Ovary (tissue), 9 donors: ENCODE data around the gene CLIC4. TPM values are rescaled to one million over a fixed set of nuclear protein-coding genes. Genes with fewer than 3 reads are reported as not detected.

Source experiments
- DNase-seq, 5 donors: peaks; one replicate each; pipeline ENCODE4 v3.0.0-alpha.2; 2019 to 2020
- H3K27ac ChIP-seq, 2 donors: fragments of 200-600 bp; one replicate each; pipeline versions ENCODE4 v1.5.1 to v1.8.0; 2019 to 2022
- H3K27me3 ChIP-seq: fragments of 200-600 bp; one replicate; pipeline ENCODE4 v1.8.0; 2022
- H3K36me3 ChIP-seq: fragments of 200-600 bp; sonication (generic); one replicate; pipeline ENCODE4 v1.5.1; 2019
- H3K4me1 ChIP-seq: one replicate; pipeline ENCODE4 v1.8.1; 2013; ENCODE audit warnings: mild to moderate bottlenecking, moderate library complexity; ENCODE audit not compliant: insufficient read depth
- H3K4me3 ChIP-seq: fragments of 200-600 bp; sonication (generic); one replicate; pipeline ENCODE4 v1.5.1; 2017
- H3K9me3 ChIP-seq, 2 donors: fragments of 200-600 bp in 1 of 2; sonication (generic) in 1 of 2; one replicate each; pipeline versions ENCODE4 v1.5.1 to v1.8.1; 2013 to 2019; ENCODE audit warnings: mild to moderate bottlenecking in 1 of 2, moderate library complexity in 1 of 2
- EP300 ChIP-seq: sonication (generic); formaldehyde crosslinking; IDR thresholded peaks from one replicate; pipeline ENCODE4 v1.6.1; 2017; ENCODE audit warnings: antibody characterized with exemption
- POLR2A ChIP-seq: fragments of 450-650 bp; IDR thresholded peaks from one replicate; pipeline ENCODE4 v1.6.1; 2017; ENCODE audit warnings: antibody characterized with exemption, mild to moderate bottlenecking, moderate library complexity
- WGBS, 3 donors: extraction: QIAGEN DNeasy Blood & Tissue Kit in 1 of 3; methylation state at CpG; one replicate each; pipeline versions ENCODE4 v1.1.5 to v1.1.7; 2013 to 2017; 5-methylcytosine and 5-hydroxymethylcytosine counted together
- intact Hi-C, 4 donors: fragments of 100-400 bp; cut with DNase I; formaldehyde crosslinking; loops; one replicate each; pipeline versions ENCODE4 v1.11.0 to v1.15.1; 2022 to 2023
- polyA plus RNA-seq, 2 donors: library from polyadenylated mRNA; stranded (reverse); fragments of 200-250 nt in 1 of 2; fragments of 350-450 nt in 1 of 2; fragmentation: Illumina TruSeq in 1 of 2; extraction: RNeasy Lipid Tissue Mini Kit (QIAGEN cat#74804) in 1 of 2; gene quantifications; one replicate each; pipeline ENCODE4 v1.2.3, GENCODE V29; 2013 to 2014
- small RNA-seq: library from RNA; depleted of rRNA; stranded (forward); fragments of <200 nt; gene quantifications from one replicate; pipeline ENCODE3, GENCODE V24; 2016
- total RNA-seq, 7 donors: library from RNA; depleted of rRNA in 2 of 7; stranded (reverse); fragments of >200 nt in 2 of 7; fragmentation: NEBNext Ultra II Directional in 3 of 7; extraction: Animal tissue kit (Norgen Biotek cat#: 25700) in 3 of 7; gene quantifications; one replicate each; pipeline versions ENCODE4 v1.1.0 to v1.2.4, GENCODE V29; 2016 to 2023
- TF ChIP-seq, protein P1 (sequence below), 3 donors: fragments of 450-650 bp in 2 of 3; fragments of 200-600 bp in 1 of 3; IDR thresholded peaks; one replicate each; pipeline versions ENCODE4 v1.5.1 to v1.8.0; 2016 to 2022; ENCODE audit warnings: antibody characterized with exemption in 3 of 3, mild to moderate bottlenecking in 1 of 3
- donor health status: DM: no; HTN: no; CAD: no; lungs with moderate emphysema.
- donor health status: DM: no; HTN: no; CAD: no.
- donor health status: Bipolar disorder and iron deficiency.
- donor health status: DM: yes; HTN: yes; CAD: no.
- donor health status: DM: no; HTN: no; CAD: no.
- donor health status: DM: yes; HTN: yes; CAD: no.

CLIC4 gene
- total and polyA plus RNA-seq, 9 donors: 53.6 to 209 (median 125) TPM

DNA sequence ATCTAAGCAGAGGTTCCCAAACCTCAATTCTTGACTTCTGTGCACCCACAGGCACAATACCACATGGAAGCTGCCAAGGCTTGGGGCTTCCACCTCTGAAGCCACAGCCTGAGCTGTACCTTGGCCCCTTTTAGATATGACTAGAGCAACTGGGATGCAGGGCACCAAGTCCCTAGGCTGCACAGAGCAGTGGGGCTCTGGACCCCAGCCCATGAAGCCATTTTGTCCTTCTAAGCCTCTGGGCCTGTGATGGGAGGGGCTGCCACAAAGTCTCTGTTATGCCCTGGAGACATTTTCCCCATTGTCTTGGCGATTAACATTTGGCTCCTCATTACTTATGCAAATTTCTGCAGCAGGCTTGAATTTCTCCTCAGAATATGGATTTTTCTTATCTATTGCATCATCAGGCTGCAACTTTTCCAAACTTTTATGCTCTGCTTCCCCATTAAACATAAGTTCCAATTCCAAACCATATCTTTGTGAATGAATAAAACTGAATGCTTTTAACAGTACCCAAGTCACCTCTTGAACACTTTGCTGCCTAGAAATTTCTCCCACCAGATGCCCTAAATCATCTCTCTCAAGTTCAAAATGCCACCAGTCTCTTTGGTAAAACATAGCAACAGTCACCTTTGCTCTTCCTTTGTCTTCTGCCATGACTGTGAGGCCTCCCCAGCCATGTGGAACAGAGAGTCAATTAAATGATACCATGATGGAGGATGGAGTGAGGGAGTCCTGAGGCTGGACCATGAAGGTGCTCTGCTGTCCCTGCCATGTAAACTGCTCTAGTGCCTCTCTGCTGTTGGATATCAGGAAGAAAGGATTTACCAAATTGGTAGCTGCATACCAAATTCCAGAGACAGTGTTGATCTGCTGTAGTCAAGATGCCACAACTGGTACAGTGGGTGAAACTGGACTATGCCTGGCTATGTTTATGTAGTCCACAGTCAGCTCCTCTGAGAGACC is 147.2 kb downstream of the CLIC4 start:
- 73 to 83% (median 79%) methylated on average over 1 of the region's 1 CpG for WGBS, 3 donors
- Histone ChIP-seq H3K4me3 (no peak overlapping the region), H3K9me3 (no peaks in the 10 kb centered on the region), H3K4me1 (no peaks in the 10 kb centered on the region), H3K36me3 (no peaks in the 10 kb centered on the region), H3K27ac (no peak overlapping the region), H3K27me3 (no peaks in the 10 kb centered on the region)
- no peak for TF ChIP-seq POLR2A
- TF ChIP-seq, protein P1, sequence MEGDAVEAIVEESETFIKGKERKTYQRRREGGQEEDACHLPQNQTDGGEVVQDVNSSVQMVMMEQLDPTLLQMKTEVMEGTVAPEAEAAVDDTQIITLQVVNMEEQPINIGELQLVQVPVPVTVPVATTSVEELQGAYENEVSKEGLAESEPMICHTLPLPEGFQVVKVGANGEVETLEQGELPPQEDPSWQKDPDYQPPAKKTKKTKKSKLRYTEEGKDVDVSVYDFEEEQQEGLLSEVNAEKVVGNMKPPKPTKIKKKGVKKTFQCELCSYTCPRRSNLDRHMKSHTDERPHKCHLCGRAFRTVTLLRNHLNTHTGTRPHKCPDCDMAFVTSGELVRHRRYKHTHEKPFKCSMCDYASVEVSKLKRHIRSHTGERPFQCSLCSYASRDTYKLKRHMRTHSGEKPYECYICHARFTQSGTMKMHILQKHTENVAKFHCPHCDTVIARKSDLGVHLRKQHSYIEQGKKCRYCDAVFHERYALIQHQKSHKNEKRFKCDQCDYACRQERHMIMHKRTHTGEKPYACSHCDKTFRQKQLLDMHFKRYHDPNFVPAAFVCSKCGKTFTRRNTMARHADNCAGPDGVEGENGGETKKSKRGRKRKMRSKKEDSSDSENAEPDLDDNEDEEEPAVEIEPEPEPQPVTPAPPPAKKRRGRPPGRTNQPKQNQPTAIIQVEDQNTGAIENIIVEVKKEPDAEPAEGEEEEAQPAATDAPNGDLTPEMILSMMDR (IDR thresholded peaks at IDR 0.05): no peak
- no peak for TF ChIP-seq EP300
- intact Hi-C loops: no loop called here
- no peak for DNase-seq

DNA sequence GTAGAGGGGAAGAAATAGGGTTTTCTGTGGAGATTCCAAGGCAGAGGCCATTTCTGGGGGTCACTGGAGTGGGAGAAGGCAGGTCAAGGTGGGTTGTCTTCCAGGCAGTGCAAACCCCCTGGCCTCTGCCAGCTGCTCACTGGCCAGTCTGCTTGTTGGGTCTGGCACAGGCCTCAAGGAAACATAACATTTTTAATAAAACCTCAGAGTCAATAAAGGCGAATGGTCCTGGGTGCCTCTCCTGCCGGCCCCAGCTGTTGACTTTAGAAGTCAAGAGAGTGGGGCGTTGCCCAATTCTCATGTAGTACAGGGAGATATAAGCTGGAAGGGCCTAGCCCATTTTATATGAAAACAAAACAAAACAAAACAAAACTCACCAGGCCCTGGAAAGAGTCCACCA is 148.2 kb downstream of the CLIC4 start:
- Histone ChIP-seq H3K27ac (no peak overlapping the region), H3K4me3 (no peak overlapping the region), H3K9me3 (no peaks in the 10 kb centered on the region), H3K36me3 (no peaks in the 10 kb centered on the region), H3K27me3 (no peaks in the 10 kb centered on the region), H3K4me1 (no peaks in the 10 kb centered on the region)
- TF ChIP-seq, protein P1 (IDR thresholded peaks at IDR 0.05): no peak
- TF ChIP-seq EP300: no peak
- no peak for TF ChIP-seq POLR2A
- 43 to 63% (median 53%) methylated on average over 3 of the region's 3 CpGs for WGBS, 3 donors
- peak in 1 of 5 donors; percentile 3 for DNase-seq
- intact Hi-C loops: no loop called here

Small RNA genes within 50 kb of the gene (small RNA-seq; reads per million reads assigned to genes)
- not detected for gene RNU6-1208P

Other genes with a start within 250 kb of the CLIC4 start
- gene RCAN3, start 242.6 kb upstream of the CLIC4 start, total RNA-seq: 10 to 100 TPM in 1 of 7 donors, 1 to 10 TPM in 5, under 1 TPM in 1; 0.25 to 12.4 (median 2.1) TPM
- gene RCAN3, start 242.6 kb upstream of the CLIC4 start, polyA plus RNA-seq: 1 to 10 TPM in 1 of 2 donors, under 1 TPM in 1; 0.50 to 2.5 TPM
- under 1 TPM in 5 of 7 donors, not detected in 2; 0.10 to 0.83 (median 0.46) TPM for gene NCMAP, start 189.4 kb upstream of the CLIC4 start, total RNA-seq
- gene NCMAP, start 189.4 kb upstream of the CLIC4 start, polyA plus RNA-seq: under 1 TPM; 0.01 to 0.17 TPM
- gene SRRM1, start 102.1 kb upstream of the CLIC4 start, total RNA-seq: 100 to 1,000 TPM; 108 to 154 (median 123) TPM
- 100 to 1,000 TPM in 1 of 2 donors, 10 to 100 TPM in 1; 74.9 to 128 TPM for gene SRRM1, start 102.1 kb upstream of the CLIC4 start, polyA plus RNA-seq
- gene RUNX3, start 184.8 kb downstream of the CLIC4 start, total RNA-seq: 1 to 10 TPM in 1 of 7 donors, under 1 TPM in 6; 0.23 to 1.3 (median 0.83) TPM
- gene RUNX3, start 184.8 kb downstream of the CLIC4 start, polyA plus RNA-seq: 1 to 10 TPM in 1 of 2 donors, under 1 TPM in 1; 0.30 to 1.9 TPM